ENCODE measurements around the gene ZNF202.

DNA sequence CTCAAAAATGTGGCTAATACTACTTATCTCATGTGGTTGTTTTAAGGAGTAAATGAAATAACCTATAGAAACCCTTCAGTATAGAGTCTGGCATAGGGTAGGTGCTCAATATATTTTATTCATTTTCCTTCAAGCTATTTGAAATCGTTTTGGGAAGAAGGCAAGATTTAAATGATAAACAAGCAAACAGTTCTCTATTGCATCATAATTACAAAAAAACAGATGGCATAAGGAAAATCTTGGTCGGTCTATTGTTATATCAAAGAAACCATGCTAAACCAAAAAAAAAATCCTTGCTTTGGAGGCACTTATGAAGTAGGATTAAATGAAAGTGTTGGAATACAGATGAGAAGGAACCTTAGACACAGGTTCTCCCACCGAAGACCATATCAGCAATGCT lies 4.7 kb downstream of the ZNF202 start:
- TF ChIP-seq CTCF (IDR thresholded peaks at IDR 0.05) (no peak), POLR2A (IDR thresholded peaks at IDR 0.05) (no peak)
